Calu3 (cell line): ENCODE data around the gene AQP1. TPM values are rescaled to one million over a fixed set of nuclear protein-coding genes. Genes with fewer than 3 reads are reported as not detected.
A peak's percentile ranks its signal among the peaks of the same experiment; 100 is the strongest.

Experiments used
- BruUV-seq: library from RNA; stranded (reverse); fragments of 400-500 nt; replicated peaks from 2 replicates; lab custom pipeline; 2021; lab: Mats Ljungman, UMichigan
- CTCF ChIA-PET: fragments of 300-600 bp; sonication (Branson Sonifier 250); formaldehyde crosslinking; loops from one replicate; lab custom pipeline; 2022; ENCODE audit warnings: antibody characterized with exemption; lab: Charles Lee
- DNase-seq: peaks from one replicate; pipeline ENCODE4 v3.0.0; 2022
- H3K27ac Mint-ChIP-seq: one replicate; pipeline ENCODE4 v1.8.0; 2022; ENCODE audit warnings: mixed read lengths; ENCODE audit not compliant: unreplicated experiment
- H3K27me3 Mint-ChIP-seq: one replicate; pipeline ENCODE4 v1.8.0; 2022; ENCODE audit warnings: mixed read lengths; ENCODE audit not compliant: unreplicated experiment
- H3K36me3 Mint-ChIP-seq: one replicate; pipeline ENCODE4 v1.8.0; 2022; ENCODE audit warnings: mild to moderate bottlenecking, moderate library complexity, mixed read lengths; ENCODE audit not compliant: insufficient read depth, unreplicated experiment
- H3K4me1 Mint-ChIP-seq: one replicate; pipeline ENCODE4 v1.8.0; 2022; ENCODE audit warnings: mild to moderate bottlenecking, low read depth, mixed read lengths; ENCODE audit not compliant: unreplicated experiment
- H3K4me3 Mint-ChIP-seq: one replicate; pipeline ENCODE4 v1.8.0; 2022; ENCODE audit warnings: mild to moderate bottlenecking, low read depth, moderate library complexity, mixed read lengths; ENCODE audit not compliant: unreplicated experiment
- H3K9me3 Mint-ChIP-seq: one replicate; pipeline ENCODE4 v1.8.0; 2022; ENCODE audit warnings: low read depth, mixed read lengths; ENCODE audit not compliant: unreplicated experiment
- intact Hi-C: fragments of 100-400 bp; cut with micrococcal nuclease; formaldehyde crosslinking; loops from one replicate; pipeline ENCODE4 v1.10.0; 2022; ENCODE audit not compliant: unreplicated experiment
- total RNA-seq: library from RNA; stranded (reverse); gene quantifications from 2 replicates; pipeline ENCODE4 v1.2.3, GENCODE V29; 2022
- TF ChIP-seq, protein P1 (sequence below): fragments of 200-600 bp; IDR thresholded peaks from one replicate; pipeline ENCODE4 v1.8.0; 2022; ENCODE audit warnings: antibody characterized with exemption; ENCODE audit not compliant: unreplicated experiment

AQP1 gene
- total RNA-seq, 1 experiment from 2014 or later: 1.7 TPM

- Mint-ChIP-seq H3K4me3 (no peak overlapping the region), H3K36me3 (no peaks in the 10 kb centered on the region), H3K27ac (no peak overlapping the region), H3K4me1 (peaks cover 25% of the 10 kb centered on the region), H3K9me3 (no peaks in the 10 kb centered on the region), H3K27me3 (no peaks in the 10 kb centered on the region)
- BruUV-seq: no TSS peak
- no peak for DNase-seq
- intact Hi-C loops: no loop called here
- CTCF ChIA-PET: no interaction called here
- TF ChIP-seq, protein P1, sequence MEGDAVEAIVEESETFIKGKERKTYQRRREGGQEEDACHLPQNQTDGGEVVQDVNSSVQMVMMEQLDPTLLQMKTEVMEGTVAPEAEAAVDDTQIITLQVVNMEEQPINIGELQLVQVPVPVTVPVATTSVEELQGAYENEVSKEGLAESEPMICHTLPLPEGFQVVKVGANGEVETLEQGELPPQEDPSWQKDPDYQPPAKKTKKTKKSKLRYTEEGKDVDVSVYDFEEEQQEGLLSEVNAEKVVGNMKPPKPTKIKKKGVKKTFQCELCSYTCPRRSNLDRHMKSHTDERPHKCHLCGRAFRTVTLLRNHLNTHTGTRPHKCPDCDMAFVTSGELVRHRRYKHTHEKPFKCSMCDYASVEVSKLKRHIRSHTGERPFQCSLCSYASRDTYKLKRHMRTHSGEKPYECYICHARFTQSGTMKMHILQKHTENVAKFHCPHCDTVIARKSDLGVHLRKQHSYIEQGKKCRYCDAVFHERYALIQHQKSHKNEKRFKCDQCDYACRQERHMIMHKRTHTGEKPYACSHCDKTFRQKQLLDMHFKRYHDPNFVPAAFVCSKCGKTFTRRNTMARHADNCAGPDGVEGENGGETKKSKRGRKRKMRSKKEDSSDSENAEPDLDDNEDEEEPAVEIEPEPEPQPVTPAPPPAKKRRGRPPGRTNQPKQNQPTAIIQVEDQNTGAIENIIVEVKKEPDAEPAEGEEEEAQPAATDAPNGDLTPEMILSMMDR: no peak
Measured at GRCh38 chr7:30927559-30927958, 15.9 kb downstream of the AQP1 start.

DNA sequence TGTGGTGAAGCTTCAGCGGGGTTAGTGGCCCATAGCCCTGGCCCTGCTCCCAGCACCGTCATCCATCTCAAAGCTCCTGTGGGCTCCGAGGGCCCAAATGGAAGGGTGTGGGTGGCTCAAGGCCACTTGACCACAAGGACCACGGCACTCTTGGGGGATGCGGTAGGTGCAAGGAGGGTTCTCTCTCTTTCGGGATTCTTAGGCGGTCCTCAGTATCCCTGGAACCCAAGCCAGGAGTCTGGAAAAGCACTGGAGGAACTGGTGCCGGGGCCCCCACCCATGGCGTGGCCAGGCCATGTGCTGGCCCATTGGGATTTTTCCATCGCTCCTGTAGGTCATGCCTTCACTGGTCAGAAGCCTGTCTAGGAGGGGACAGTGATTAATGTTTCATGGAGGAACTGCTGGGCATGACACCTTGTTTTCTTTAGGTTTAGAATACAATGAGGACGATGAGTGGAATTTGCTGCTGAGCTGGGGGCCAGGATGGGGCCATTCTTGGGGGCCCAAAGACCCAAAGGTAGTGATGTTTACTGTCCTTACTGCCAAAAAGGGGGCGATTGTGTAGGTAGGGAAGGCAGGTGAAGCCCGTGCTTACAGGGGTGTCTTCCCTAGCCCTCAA is 16.7 kb downstream of the AQP1 start:
- no TSS peak for BruUV-seq
- no peaks in the 10 kb centered on the region for H3K27me3 Mint-ChIP-seq
- CTCF ChIA-PET: interaction anchor here (2.5 kb wide), 1 partner anchor 10 kb away, joined by 13 read pairs; no protein-coding TSS in a partner anchor
- H3K27ac Mint-ChIP-seq: no peak overlapping the region
- peaks cover 33% of the 10 kb centered on the region for H3K4me1 Mint-ChIP-seq
- intact Hi-C loops: no loop called here
- TF ChIP-seq, protein P1: no peak
- no peak for DNase-seq
- no peak overlapping the region for H3K4me3 Mint-ChIP-seq
- H3K9me3 Mint-ChIP-seq: no peaks in the 10 kb centered on the region
- no peaks in the 10 kb centered on the region for H3K36me3 Mint-ChIP-seq

DNA sequence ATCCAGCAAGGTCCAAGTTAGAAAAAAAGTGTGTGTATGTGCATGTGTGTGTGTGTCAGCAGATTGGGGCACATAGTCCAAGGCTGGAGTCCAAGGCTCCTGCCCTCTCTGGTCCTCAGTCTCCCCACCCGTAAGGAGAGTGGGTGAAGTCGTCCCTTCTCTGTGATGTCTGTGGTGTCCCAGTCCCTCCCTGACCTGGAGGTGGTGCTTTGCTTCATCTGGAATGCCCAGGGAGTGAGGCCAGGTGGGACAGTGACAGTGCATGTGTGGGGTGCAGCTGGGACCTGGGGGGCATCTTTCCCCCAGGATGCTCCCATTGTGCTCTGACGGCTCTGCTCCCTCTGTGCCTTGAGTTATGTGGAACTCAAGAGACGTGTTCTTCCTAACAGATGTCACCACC is 18.0 kb downstream of the AQP1 start:
- CTCF ChIA-PET: interaction anchor here (1.3 to 2.5 kb wide), 2 partner anchors 9 to 32 kb away, joined by 10 to 13 read pairs; no protein-coding TSS in a partner anchor
- Mint-ChIP-seq H3K27ac (no peak overlapping the region), H3K27me3 (no peaks in the 10 kb centered on the region), H3K4me3 (no peak overlapping the region), H3K9me3 (no peaks in the 10 kb centered on the region), H3K36me3 (no peaks in the 10 kb centered on the region), H3K4me1 (peaks cover 46% of the 10 kb centered on the region)
- no peak for DNase-seq
- TF ChIP-seq, protein P1: no peak
- BruUV-seq: no TSS peak
- intact Hi-C loops: no loop called here

DNA sequence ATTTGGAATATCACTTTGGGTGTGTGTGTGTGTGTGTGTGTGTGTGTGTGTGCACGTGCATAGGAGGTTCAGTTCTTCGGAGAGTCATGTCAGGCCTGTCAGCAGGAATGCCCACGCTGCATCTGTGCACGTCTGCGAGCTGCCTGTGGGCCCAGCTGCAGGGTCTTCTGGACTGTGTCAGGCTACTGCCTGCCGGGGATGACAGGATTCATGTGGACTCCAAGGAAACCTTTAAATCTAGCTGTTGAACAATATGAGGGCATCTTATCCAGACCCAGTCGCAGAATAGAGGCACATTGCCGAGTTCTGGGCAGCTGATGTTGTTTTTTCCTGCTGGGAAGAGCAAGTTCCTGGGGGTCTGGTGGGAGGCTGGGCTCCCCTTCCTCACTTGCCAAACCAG is 19.0 kb downstream of the AQP1 start:
- CTCF ChIA-PET: interaction anchor here (0.7 to 2.5 kb wide), 4 partner anchors 8 to 35 kb away, joined by 3 to 13 read pairs (median 7); no protein-coding TSS in a partner anchor
- Mint-ChIP-seq H3K9me3 (no peaks in the 10 kb centered on the region), H3K4me1 (peaks cover 56% of the 10 kb centered on the region), H3K27me3 (no peaks in the 10 kb centered on the region), H3K36me3 (no peaks in the 10 kb centered on the region), H3K27ac (peak overlapping the region; percentile 63), H3K4me3 (no peak overlapping the region)
- TF ChIP-seq, protein P1: no peak
- DNase-seq: no peak
- intact Hi-C loops: no loop called here
- BruUV-seq: no TSS peak
